Right forelimb (tissue), 1 donor: ENCODE results near the gene ZBTB45.
A peak's percentile ranks its signal among the peaks of the same experiment; 100 is the strongest.
"Not testable (repeated sequence)": the region's sequence is repeated elsewhere in the genome, so short reads cannot be mapped to it uniquely, and the experiment has no call there.

Source experiments
- DNase-seq: peaks from one replicate; pipeline ENCODE4 v3.0.0-alpha.2; 2018

ZBTB45 gene

GRCh38 chr19:58554494-58555368, 35.1 kb upstream of the ZBTB45 start, which contains the start of gene CHMP2A:
TSS of gene CHMP2A (minus strand) at chr19:58555105. CDS start at chr19:58554212, 893 bp downstream.
- DNase-seq = peak; percentile 98

- DNase-seq = peak; percentile 39
Measured at GRCh38 chr19:58553799-58554493, 34.3 kb upstream of the ZBTB45 start.

- DNase-seq = no peak
Measured at GRCh38 chr19:58552655-58553054, 33.0 kb upstream of the ZBTB45 start.

GRCh38 chr19:58551577-58552471, 32.2 kb upstream of the ZBTB45 start:
- DNase-seq = no peak

- DNase-seq = no peak
Measured at GRCh38 chr19:58551123-58551497, 31.5 kb upstream of the ZBTB45 start.

- DNase-seq = no peak
Measured at GRCh38 chr19:58550362-58551122, 30.9 kb upstream of the ZBTB45 start.

- DNase-seq = no peak
Measured at GRCh38 chr19:58549664-58550361, 30.2 kb upstream of the ZBTB45 start.

- no peak for DNase-seq
Measured at GRCh38 chr19:58548859-58549663, 29.5 kb upstream of the ZBTB45 start.

GRCh38 chr19:58547323-58548312, 28.0 kb upstream of the ZBTB45 start:
- DNase-seq = no peak

- no peak for DNase-seq
Measured at GRCh38 chr19:58546019-58546530, 26.5 kb upstream of the ZBTB45 start.

- DNase-seq = no peak
Measured at GRCh38 chr19:58545286-58546018, 25.8 kb upstream of the ZBTB45 start.

GRCh38 chr19:58544591-58545285, 25.1 kb upstream of the ZBTB45 start:
- DNase-seq = peak; percentile 66

- peak; percentile 100 for DNase-seq
Measured at GRCh38 chr19:58543826-58544590, 24.4 kb upstream of the ZBTB45 start, which contains the start of gene TRIM28. TSS of gene TRIM28 (plus strand) at chr19:58544064. CDS start at chr19:58544758, 694 bp downstream.

- DNase-seq = not testable (repeated sequence)
Measured at GRCh38 chr19:58542641-58543372, 23.2 kb upstream of the ZBTB45 start.

- DNase-seq = not testable (repeated sequence)
Measured at GRCh38 chr19:58539169-58539559, 19.6 kb upstream of the ZBTB45 start.
